Fibroblast of mammary gland (primary cell): Measurements from ENCODE around the gene TRMT10C.

Experiments
- DNase-seq: peaks from one replicate; pipeline ENCODE4 v3.0.0-alpha.2; 2010; ENCODE audit warnings: low read depth
- H3K4me3 ChIP-seq: 2 replicates; pipeline ENCODE4 v1.5.1; 2011; ENCODE audit warnings: low read depth, mild to moderate bottlenecking, low read length, moderate library complexity; ENCODE audit not compliant: control insufficient read depth
- CTCF ChIP-seq: conservative IDR thresholded peaks from 2 replicates; pipeline ENCODE4 v1.5.1; 2011; ENCODE audit warnings: low read depth, low read length, inconsistent platforms; ENCODE audit not compliant: control insufficient read depth, insufficient read depth

The TRMT10C gene

DNA sequence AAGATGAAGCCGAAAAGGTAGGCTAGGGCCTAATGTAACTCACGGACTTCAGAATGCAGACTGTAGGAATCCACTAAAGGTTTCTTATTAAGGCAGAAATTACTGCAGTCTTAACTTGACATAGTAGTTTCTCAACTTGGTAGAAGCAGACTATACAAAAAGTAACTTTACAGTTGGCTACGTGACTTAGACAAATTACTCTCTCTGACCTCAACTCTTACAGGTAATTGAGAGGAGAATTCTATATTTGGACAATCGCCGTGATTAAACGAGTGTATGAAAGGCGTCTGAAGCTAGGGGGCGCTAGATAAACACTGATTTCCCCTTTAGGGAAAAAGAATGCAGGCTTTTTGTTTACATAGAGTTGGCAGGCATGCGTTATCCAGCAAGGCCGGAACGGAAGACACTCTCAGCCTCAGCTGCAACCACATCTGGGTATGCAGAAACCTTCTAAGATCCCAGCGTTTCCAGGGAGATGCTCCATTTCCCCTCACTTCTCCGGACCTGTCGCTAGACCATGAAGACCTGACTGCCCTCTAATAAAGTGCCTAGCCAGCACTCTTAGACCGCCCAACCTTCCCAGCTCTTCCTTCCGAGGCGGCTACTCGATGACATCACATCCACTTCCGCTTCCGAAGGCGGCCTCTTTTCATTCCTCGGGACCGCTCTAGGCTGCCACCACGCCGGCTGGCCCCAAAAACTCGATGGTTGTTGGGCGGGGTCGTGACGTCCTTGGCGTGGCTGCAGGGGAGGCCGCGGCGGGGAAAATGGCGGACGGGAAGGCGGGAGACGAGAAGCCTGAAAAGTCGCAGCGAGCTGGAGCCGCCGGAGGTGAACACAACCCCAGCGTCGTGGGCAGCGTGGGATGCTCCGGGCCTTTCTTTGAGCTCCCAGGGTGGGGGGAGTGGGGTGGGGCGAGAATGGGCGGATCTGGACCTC, 12.1 kb downstream of the TRMT10C start, which contains the start of gene PCNP:
PCNP (plus strand) TSS at position 732 of the 939 bp plus-strand sequence; CDS start at position 768, 36 bp downstream.
- DNase-seq, result peak; percentile 99
- H3K4me3 ChIP-seq, result peak within 1 kb of the TSS; percentile 96
- peak; percentile 81 for TF ChIP-seq CTCF

GRCh38 chr3:101574388-101575112, 12.9 kb downstream of the TRMT10C start:
- H3K4me3 ChIP-seq, result peak overlapping the region; percentile 96
- peak; percentile 68 for DNase-seq
- TF ChIP-seq CTCF, result no peak

- H3K4me3 ChIP-seq, result no peak overlapping the region
- no peak for TF ChIP-seq CTCF
- no peak for DNase-seq
Measured at GRCh38 chr3:101577286-101577685, 15.6 kb downstream of the TRMT10C start.

DNA sequence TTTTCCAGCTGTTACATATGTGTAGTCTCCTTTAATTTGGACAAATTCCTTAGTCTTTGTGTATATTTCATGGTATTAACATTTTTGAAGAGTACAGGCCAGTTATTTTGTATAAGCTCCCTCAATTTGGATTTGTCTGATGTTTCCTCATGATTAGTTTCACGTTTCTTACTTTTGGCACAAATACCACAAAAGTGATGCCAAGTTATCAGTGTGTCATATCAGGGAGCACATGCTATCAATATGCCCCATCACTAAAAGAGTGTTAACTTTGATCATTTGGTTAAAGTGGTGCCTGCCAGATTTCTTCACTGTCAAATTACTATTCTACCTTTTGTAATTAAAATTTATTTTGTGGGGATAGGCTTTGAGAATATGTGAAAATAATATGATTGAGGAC, 26.9 kb downstream of the TRMT10C start:
- DNase-seq, result peak; percentile 36
- no peak for TF ChIP-seq CTCF

DNA sequence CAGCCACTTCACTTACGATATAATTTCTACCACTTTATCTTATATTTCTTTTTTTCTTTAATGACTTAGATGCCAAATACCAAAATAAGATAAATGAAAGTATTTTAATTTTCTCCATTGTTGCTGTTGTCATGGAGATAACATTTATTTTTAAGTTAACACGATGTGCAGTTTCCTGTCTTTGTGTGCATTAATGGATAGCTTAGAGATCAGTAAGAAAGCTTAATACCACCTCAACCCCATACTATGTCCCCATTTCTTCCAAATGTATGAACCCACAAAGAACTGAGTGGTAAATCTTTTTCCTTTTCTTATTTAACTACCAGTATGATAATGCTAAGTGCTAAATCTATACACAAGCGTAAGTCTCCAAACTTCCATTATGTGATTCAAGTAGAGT, 29.4 kb downstream of the TRMT10C start:
- TF ChIP-seq CTCF, result no peak
- H3K4me3 ChIP-seq, result no peak overlapping the region
- DNase-seq, result no peak

More for the DNA sequence above, 26.9 kb downstream of the TRMT10C start:
- H3K4me3 ChIP-seq, result no peak overlapping the region

- TF ChIP-seq CTCF, result no peak
- H3K4me3 ChIP-seq, result no peak overlapping the region
Measured at GRCh38 chr3:101602731-101603130, 41.1 kb downstream of the TRMT10C start.

More at GRCh38 chr3:101602731-101603130, 41.1 kb downstream of the TRMT10C start:
- no peak for DNase-seq
